DMS 273 treated with DMSO at 0.1 percent for 48 hours (cell line): ENCODE data around the gene LDLRAD2.
"Not testable (repeated sequence)": the region's sequence is repeated elsewhere in the genome, so short reads cannot be mapped to it uniquely, and the experiment has no call there.

Source experiments
- DNase-seq: peaks from one replicate; lab custom pipeline; 2025; lab: John Stamatoyannopoulos, UW

LDLRAD2 gene

DNA sequence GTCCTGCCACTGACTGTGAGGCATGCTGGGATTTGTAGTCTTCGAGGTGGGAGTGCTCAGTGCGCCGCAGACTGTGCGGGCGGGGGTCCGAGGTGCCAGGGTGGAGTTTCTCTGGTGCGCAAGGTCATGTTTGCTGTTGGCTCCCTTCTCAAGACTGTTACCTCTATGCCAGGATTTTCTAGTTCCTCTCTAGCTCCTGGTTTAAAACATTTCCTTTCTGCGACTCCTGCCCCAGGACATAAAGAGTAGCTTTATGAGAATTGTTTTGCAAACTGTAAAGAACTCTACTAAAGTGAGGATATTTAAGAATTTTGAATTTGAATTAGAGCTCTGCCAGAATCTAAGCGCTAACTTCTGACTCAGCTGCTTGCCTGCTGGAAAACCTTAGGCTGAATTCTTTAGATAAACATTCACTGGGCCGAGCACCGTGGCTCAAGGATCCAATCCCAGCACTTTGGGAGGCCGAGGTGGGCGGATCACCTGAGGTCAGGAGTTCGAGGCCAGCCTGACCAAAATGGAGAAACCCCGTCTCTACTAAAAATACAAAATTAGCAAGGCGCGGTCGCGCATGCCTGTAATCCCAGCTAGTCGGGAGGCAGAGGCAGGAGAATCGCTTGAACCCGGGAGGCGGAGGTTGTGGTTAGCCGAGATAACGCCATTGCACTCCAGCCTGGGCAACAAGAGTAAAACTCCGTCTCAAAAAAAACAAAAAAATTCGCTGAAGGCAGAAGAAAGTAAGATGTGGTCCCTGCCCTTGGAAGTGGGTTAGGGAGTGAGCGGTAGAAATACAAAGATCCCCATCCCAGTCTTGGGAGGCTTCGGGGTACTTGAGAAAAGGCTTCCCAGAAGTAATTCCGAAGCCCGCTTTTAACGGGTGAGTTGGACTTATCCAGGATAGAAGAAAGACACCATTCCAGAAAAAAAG lies 28.1 kb upstream of the LDLRAD2 start:
- peak; percentile 90 for DNase-seq

DNA sequence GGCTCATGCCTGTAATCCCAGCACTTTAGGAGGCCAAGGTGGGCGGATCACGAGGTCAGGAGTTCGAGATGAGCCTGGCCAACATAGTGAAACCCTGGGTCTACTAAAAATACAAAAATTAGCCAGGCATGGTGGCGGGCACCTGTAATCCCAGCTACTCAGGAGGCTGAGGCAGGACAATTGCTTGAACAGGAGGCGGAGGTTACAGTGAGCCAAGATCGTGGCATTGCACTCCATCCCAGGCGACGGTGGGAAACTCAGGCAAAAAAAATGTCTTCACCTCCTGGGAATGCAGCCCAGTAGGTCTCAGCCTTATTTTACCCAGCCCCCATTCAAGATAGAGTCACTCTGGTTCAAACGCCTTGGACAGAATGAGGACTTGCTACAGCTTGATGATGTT lies 26.3 kb upstream of the LDLRAD2 start:
- DNase-seq, result not testable (repeated sequence)

DNA sequence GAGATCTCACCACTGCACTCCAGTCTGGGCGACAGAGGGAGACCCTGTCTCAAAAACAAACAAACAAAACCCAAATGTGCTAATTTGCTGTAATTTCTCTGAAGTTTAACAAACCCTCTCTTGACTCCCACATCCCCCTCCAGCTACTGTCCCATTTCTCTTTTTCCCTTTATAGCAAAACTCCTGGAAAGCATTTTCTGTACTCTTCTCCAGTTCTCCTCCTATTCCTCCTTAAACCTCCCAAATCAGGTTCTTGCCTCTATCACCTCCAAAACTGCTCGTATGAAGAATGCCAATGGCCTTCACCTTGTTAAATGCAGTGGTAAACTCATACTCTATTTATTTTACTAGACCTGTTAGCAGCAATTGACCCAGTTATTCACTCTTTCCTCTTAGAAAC lies 25.4 kb upstream of the LDLRAD2 start:
- DNase-seq, result no peak

DNA sequence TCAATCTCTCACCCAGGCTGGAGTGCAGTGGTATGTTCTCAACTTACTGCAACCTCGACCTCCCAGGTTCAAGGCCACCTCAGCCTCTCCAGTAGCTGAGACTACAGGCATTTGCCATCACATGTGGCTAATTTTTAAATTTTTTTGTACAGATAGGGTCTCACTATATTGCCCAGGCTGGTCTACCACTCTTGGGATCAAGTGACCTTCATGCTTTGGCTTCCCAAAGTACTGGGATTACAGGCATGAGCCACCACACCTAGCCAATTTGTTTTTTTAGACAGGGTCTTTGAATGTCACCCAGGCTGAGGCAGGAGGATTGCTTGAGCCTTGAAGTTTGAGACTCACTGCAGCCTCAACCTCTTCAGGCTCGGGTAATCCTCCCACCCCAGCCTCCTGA lies 19.0 kb upstream of the LDLRAD2 start:
- DNase-seq, result no peak

DNA sequence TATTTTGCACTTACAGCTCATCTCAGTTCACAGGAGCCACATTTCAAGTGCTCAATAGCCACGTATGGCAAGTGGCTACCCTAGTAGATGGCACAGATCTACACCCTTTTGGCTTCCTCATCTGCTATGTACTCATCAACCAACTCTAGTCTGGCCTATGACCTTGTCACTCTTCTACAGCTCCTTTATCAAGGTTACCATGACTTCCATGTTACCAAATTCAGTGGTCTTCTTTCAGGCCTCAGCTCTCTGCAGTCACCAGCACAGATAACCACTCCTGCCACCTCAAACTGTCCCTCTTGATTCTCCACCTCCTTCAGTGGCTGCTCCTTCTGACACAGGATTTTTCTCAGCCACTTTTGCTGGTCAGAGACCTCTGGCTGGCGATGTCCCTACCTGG lies 17.4 kb upstream of the LDLRAD2 start:
- DNase-seq, result no peak

DNA sequence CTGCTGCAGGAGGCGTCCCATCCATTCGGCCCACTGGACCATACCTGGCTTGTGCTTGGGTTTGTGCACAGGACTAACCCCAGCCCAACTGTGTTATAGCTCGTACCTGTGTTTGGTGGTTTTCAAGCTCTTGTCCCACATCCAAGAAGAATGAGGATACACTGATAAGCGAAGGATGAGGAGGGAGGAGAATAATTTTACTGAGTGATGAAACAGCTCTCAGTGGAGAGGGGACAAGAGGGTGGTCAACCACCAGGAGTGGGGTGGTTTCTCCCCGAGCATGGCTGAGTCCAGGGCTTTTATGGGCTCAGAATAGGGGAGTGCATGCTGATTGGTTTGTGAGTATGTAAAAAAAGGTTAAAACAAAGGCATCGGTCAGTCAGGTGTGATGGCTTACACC lies 17.0 kb upstream of the LDLRAD2 start:
- no peak for DNase-seq

DNA sequence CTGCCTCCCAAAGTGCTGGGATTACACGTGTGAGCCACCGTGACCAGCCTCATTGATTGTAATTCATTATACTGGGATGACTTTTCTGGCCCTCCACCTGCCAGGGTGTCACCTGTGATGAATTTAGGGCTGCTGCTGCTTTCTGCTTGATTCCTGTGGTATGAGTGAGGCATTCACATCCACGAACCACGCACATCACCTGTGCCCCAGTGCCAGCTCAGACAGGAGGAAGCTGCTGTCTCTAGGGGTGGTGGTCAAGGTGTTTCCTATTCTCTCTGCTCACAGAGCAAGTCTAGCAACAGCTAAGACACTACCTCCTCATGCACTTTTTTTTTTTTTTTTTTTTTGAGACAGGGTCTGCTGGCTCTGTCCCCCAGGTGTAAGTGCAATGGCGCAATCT lies 12.3 kb upstream of the LDLRAD2 start:
- DNase-seq, result no peak

DNA sequence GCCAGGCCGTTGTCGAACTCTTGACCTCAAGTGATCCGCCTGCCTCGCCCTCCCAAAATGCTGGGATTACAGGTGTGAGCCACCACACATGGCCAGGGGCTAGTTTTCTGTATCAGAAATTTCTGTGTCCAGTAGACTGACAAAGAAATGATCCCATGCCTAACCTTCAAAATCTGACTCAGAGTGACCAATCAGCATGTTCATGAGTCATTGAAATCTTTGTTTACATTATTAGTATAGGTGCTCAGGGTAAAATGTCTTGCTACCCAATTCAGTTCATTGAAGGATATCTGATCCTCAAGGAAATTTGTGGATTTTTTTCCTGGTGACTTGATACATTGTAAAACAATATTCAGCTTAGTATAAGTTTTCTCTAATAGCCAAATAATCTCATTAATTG lies 11.0 kb upstream of the LDLRAD2 start:
- no peak for DNase-seq

DNA sequence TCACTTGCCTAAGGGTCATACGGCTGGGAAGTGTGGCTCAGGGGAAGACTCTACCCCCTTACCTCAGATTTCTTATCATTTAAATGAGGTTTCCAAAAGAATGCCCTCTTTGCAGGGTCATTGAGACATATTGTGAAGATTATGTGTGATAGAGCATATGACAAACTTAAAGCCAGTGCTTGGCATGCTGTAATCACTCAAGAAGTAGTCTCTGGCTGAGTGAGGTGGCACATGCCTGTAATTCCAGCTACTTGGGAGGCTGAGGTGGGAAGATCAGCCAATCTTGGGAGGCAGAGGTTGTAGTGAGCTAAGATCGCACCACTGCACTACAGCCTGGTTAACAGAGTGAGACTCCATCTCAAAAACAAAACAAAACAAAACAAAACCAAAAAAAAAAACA lies 7.5 kb upstream of the LDLRAD2 start:
- DNase-seq, result no peak

DNA sequence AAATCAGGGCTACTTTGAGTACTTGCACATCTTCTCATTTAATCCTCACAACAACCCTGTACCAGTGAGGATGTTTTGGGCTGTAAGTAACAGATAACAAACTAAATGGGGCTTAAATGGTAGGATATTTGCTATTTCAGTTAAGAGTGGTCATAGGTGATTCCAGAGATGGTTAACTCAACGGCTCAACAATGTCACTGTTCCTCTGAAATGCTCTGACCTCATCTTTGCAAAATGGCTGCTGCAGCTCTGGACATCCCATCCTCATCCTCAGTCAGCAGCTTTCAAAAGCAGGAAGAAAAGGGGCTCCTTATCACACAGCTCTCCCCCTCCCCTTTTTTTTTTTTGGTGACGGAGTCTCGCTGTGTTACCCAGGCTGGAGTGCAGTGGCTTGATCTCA lies 1.5 kb downstream of the LDLRAD2 start:
- no peak for DNase-seq

DNA sequence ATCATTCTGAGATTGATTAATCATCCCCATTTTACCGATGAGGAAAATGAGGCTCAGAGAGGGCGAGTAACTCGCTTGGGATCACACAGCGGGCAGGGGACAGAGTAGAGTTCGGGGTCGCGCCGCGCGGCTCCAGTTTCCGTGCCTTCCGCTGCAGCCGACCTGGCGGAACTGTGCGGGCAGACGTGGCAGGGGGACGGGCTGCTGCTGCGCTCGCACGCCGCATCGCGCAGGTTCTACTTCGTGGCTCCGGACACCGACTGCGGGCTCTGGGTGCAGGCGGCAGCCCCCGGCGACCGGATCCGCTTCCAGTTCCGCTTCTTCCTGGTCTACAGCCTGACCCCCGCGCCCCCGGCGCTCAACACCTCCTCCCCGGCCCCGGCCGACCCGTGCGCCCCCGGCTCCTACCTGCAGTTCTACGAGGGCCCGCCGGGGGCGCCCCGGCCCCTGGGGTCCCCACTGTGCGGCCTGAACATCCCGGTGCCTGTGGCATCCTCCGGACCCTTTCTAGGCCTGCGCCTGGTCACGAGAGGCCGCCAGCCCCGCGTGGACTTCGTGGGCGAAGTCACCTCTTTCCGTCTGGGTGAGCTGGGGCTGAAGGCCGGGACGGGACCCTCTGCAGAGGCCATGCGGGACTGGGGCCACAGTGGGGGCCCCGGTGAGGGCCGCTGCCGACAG lies 2.3 kb downstream of the LDLRAD2 start:
- DNase-seq, result no peak

DNA sequence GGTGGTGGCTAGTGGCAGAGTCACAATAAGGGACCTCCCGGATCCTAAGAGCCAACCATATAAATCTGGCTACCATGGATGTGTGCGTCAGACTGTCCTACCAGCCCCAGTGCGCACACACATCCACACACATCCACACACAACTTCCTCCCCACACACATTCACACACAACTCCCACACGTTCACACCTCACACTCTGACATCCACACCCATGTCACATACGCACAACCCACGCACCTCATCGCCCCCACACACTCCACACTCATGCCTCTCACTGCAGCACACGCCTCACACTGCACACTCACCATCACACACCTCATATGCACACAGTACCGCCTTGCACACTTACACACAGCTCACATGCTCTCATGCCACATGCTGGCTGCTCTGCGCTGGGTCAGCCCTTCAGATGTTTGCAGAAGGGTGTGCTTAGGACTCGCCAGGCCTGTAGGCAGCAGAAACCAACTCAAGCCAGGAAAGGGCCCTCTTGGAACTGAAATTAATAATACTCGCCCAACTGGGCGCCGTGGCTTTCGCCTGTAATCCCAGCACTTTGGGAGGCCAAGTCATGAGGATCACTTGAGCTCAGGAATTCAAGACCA lies 3.0 kb downstream of the LDLRAD2 start:
- DNase-seq, result no peak

DNA sequence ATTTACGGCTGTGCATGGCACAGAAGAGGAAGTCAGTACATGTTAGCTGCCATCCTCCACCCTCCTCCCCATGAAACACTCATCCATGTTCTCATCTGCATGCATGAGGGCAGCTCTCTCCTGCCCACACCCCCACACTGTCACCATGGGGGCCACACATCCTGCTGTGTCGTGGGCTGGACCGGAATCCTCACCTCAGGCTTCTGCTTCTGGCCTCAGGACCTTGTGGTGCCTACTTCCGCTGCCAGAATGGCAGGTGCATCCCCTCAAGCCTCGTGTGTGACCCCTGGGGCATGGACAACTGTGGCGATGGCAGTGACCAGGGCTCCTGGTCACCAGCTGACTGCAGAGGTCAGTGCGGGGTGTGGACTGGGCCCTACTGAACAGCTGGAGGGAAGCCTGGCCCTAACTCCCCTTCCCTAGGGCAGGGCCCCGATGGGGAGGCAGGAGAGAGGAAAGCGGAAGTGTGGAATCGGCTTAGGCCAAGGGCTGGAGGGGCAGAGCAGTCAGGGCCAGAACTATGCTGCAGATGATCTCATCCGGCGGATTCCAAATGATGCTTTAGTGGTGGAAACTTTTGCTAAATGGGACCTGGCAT lies 3.8 kb downstream of the LDLRAD2 start:
- DNase-seq, result no peak

DNA sequence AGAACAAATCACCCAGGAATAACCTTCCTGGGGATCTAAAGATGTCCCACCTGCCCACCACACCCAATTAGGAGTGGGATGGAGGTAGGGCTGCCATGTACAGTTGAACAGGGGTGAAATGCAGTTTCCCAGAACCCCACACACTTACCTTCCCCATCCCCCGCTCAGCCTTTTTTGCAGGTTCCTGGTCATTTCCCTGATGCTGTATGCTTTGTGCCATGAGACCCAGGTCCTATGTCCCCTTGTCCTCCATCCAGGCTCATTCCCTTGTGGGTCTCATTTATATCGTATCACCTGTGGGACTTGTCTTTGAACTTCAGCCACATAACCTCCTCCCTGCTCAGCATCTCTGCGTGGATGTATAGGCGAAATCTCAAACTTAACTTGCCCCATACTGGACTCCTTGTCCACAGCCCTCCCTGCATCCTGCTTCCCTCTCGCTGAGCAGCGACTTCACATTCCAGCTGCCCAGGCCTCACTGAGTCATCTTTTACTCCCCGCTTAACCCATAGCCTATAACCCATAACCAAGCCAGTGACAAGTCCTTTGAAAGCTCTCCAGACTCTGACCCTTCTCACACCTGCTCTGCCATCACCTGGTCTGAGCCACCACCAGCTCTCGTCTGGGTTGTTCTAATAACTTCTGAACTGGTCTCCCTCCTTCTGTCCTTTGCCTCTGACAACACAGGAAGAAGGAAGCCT lies 4.7 kb downstream of the LDLRAD2 start:
- DNase-seq, result no peak

DNA sequence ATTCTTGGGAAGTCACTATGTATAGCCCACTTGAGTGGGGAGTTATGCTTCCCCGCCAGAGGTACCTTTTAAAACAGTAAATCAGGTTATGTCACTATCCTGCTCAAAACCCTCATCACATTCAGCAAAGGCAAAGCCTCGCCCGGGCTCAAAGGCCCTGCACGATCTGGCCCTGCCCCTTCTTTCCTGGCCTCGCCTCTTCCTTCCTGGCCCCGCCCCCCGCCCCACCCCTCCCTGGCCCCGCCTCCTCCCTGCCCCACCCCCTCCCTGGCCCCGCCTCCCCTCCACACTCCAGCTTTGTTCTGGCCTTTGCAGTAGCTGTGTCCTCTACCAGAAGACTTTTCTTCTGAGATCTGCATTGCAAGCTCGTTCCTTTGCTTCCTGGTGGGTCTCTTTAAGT lies 6.6 kb downstream of the LDLRAD2 start:
- DNase-seq, result no peak

DNA sequence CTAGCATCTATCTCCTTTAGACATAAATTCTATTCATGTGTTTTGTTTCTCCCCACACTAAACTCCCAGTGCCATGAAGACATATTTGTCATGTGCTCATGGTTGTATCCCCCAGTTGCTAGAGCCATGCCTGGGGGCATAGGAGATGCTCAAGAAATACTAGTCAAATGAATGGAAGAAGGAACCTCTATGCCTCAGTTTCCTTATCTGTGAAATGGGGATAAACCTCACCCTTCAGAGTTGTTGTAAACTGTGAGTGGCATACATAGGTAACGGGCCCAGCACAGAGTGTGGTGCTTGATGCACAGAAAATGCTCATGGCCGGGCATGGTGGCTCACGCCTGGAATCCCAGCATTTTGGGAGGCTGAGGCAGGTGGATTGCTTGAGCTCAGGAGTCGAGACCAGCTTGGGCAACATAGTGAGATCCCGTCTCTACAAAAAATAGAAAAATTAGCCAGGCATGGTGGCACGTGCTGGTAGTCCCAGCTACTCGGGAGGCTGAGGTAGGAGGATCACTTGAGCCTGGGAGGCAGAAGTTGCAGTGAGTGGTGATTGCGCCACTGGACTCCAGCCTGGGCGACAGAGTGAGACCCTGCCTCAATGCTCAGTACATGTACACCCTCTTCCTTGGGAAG lies 8.7 kb downstream of the LDLRAD2 start:
- no peak for DNase-seq

DNA sequence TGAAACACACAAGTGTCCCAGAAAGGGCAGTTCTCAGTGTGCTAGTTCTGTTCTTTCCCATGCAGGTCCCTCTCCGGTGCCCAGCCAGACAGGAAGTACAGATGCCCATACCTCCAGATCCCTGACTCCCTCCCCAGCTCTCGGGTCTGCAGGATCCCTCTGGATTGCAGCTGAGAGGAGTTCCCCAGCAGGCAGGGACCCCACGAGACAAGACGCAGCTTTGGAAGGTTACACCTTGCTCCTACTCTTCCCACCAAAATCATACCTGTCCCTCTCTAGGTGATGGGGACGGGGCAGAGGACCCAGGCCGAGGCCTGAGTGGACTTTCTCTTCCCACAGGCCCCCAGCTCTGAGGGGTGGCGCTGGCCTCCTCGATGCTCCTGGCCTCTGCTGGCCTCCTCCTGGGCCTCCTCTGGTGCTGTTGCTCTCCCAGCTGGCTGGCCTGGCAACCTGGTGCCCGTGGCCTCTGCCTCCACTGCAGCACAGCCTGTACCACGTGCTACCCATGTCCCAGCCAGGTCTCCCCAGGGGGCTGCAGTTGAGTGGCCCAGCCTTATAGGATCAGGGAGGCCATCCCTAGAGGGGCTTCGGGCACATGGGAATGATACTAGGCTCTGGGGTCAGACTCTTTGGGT lies 9.4 kb downstream of the LDLRAD2 start:
- no peak for DNase-seq

DNA sequence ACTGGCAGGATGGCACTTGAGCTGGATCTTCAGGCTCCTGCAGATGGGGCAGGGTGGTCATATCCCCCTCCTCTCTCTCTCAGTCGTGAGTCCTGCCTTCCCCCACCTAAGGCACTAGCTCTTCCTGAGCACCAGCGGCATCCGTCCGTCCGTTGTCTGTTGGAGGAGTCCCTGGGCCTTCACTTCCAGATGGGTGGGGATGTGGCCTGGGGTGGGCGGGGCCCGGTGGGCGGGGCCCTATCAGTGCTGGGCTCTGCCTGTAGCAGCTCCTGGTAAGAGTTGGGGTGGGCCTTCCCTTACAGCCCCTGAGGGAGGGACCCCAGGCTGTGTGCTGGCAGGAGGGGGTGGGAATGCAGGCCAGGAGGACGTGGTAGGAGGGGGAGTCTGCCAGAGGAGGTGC lies 10.3 kb downstream of the LDLRAD2 start:
- no peak for DNase-seq

DNA sequence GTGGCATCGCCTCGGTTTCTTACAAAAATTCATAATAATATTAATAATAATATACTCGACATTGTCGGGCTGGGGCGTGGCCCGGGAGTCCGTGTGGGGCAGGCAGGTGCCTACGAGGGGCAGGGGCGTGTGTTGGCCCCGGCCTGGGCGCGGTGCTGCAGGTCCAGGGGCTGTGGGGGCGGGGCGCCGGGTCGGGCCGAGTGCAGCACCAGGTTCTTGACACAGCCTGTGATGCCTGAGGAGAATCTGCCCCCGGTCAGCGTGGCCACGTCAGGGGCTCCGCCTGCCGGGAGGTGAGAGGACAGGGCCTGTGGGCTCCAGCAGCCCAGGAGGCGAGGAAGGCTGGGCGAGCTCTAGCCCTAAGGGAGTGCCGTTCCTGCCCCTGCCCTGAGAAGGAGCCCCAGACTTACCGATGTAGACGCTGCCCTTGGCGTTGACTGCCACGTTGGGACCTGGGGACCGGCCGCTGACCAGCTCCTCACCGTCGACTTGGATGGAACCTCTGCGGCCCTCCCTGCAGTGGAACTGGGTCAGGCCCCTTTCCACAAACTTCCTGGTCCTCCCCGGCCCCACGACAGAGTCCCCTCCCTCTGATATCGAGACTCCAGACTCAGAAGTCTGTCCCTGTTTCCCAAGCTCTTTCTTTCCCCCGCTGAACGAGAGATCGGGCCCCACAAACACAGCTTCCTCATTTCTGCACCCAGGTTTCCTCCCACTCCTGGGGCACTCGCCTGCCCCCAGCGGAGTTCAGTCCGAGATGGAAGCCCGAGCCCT lies 11.3 kb downstream of the LDLRAD2 start:
- DNase-seq, result no peak

DNA sequence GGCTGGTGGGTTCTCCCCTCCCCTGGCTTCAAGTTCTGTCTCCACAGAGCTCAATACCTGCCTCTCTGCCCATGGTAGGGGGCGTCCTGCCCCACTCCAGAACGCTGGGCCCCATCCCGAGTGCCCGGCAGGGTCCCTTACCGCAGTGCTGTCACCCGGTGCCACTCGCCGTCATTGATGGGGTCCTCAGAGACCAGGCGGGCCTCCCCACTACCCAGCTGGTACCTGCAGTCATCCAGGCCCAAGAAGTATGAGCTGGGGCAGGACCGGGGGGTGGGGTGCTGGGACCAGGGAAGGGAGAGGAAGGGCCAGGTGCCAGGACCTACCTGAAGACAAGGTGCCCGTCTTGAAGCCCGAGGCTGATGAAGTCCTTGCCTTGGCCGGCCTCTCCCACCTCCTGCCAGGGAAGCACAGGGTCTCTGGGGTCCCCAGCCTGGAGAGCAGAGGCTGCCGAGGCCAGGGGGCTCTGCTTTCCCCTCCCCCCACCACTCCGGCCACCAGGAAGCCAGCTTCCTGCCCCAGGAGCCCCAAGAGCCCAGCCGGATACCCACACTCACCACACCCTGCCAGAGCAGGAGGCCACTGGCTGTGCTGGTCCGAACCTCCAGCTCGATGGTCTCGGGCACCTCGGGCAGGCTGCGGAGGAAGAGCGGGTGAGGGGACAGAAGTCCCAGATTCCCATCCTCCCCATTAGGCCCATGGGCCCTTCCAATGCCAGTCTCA lies 12.1 kb downstream of the LDLRAD2 start:
- no peak for DNase-seq
